H1 (cell line): ENCODE results near the gene TMTC2. TPM values are rescaled to one million over a fixed set of nuclear protein-coding genes. Genes with fewer than 3 reads are reported as not detected.

Experiments used
- CTCF ChIA-PET: fragments of 300-600 bp; sonication (Branson Sonifier 250); formaldehyde crosslinking; loops from one replicate; lab custom pipeline; 2021; ENCODE audit not compliant: partially characterized antibody; lab: Charles Lee
- POLR2A ChIA-PET: fragments of 300-600 bp; sonication (Branson Sonifier 250); formaldehyde crosslinking; loops from one replicate; lab custom pipeline; 2021; ENCODE audit warnings: inconsistent platforms; ENCODE audit not compliant: partially characterized antibody; lab: Charles Lee
- DNase-seq, 2 experiments: peaks; one replicate each; pipeline versions ENCODE4 v3.0.0 to v3.0.0-alpha.2; 2010 to 2022; ENCODE audit warnings: low spot score in 2 of 2, low read depth in 1 of 2, mixed read lengths in 1 of 2
- FAIRE-seq: peaks from 2 replicates; lab custom pipeline; 2011; peaks lifted over from hg19 to GRCh38; lab: Jason Lieb, UNC
- H2AFZ ChIP-seq: 2 replicates; pipeline ENCODE4 v1.8.1; 2012; ENCODE audit warnings: low read length, inconsistent platforms
- H2AK5ac ChIP-seq: 2 replicates; pipeline ENCODE4 v1.6.1; 2013; ENCODE audit warnings: low read depth, low read length
- H2BK120ac ChIP-seq: replicated peaks from 2 replicates; pipeline ENCODE3; 2013; ENCODE audit warnings: low read depth, low read length, inconsistent platforms
- H2BK12ac ChIP-seq: 2 replicates; pipeline ENCODE4 v1.6.1; 2013; ENCODE audit warnings: low read depth, low read length
- H2BK15ac ChIP-seq: 2 replicates; pipeline ENCODE4 v1.6.1; 2013; ENCODE audit warnings: low read length
- H2BK20ac ChIP-seq: 2 replicates; pipeline ENCODE4 v1.6.1; 2013; ENCODE audit warnings: low read length
- H2BK5ac ChIP-seq: 2 replicates; pipeline ENCODE4 v1.6.1; 2013; ENCODE audit warnings: low read depth, low read length
- H3K14ac ChIP-seq: 2 replicates; pipeline ENCODE4 v1.6.1; 2013; ENCODE audit warnings: inconsistent platforms; ENCODE audit not compliant: insufficient read length
- H3K18ac ChIP-seq: 2 replicates; pipeline ENCODE4 v1.6.1; 2013; ENCODE audit warnings: low read length; ENCODE audit errors: extremely low read depth
- H3K23ac ChIP-seq: 2 replicates; pipeline ENCODE4 v1.6.1; 2013; ENCODE audit warnings: inconsistent platforms; ENCODE audit not compliant: insufficient read length
- H3K23me2 ChIP-seq: 2 replicates; pipeline ENCODE4 v1.6.1; 2013; ENCODE audit warnings: low read depth, low read length
- H3K27ac ChIP-seq: 2 replicates; pipeline ENCODE4 v1.6.1; 2011; ENCODE audit warnings: low read depth, low read length, inconsistent platforms
- H3K27me3 ChIP-seq, 4 experiments: replicated peaks in 1 of 4; 1 replicate in 1 of 4; 2 replicates in 3 of 4; pipeline versions ENCODE4 v1.6.1 to v1.8.1; 2011 to 2013; ENCODE audit warnings: low read length in 3 of 4, mild to moderate bottlenecking in 3 of 4, inconsistent platforms in 2 of 4, mixed read lengths in 2 of 4, moderate library complexity in 1 of 4; ENCODE audit not compliant: control insufficient read depth in 3 of 4, insufficient read depth in 3 of 4; ENCODE audit errors: extremely low read depth in 1 of 4
- H3K36me3 ChIP-seq, 4 experiments: 2 replicates each; pipeline versions ENCODE4 v1.6.1 to v1.8.1; 2011 to 2013; ENCODE audit warnings: mild to moderate bottlenecking in 4 of 4, low read length in 3 of 4, moderate library complexity in 2 of 4, control low read depth in 1 of 4, inconsistent platforms in 1 of 4; ENCODE audit not compliant: insufficient read depth in 4 of 4, control insufficient read depth in 2 of 4
- H3K4ac ChIP-seq: replicated peaks from 2 replicates; pipeline ENCODE3; 2013; ENCODE audit warnings: low read length, low read depth, mixed read lengths, inconsistent platforms; ENCODE audit not compliant: insufficient read length
- H3K4me1 ChIP-seq, 4 experiments: replicated peaks in 1 of 4; 1 replicate in 1 of 4; 2 replicates in 3 of 4; pipeline versions ENCODE4 v1.6.1 to v1.8.1; 2011 to 2013; ENCODE audit warnings: low read length in 3 of 4, inconsistent platforms in 2 of 4, mixed read lengths in 1 of 4; ENCODE audit not compliant: insufficient read depth in 4 of 4, control insufficient read depth in 3 of 4
- H3K4me2 ChIP-seq, 2 experiments: 2 replicates each; pipeline versions ENCODE4 v1.6.1 to v1.8.1; 2011 to 2013; ENCODE audit warnings: low read depth in 2 of 2, low read length in 2 of 2, control low read depth in 1 of 2, inconsistent platforms in 1 of 2, mild to moderate bottlenecking in 1 of 2; ENCODE audit not compliant: insufficient read depth in 1 of 2
- H3K4me3 ChIP-seq, 4 experiments: fragments of 200-600, 300-600 bp in 1 of 4; sonication (generic), shearing (Covaris generic), sonication (Bioruptor Twin) in 1 of 4; 2 replicates each; pipeline versions ENCODE4 v1.5.1 to v1.8.1; 2011 to 2016; ENCODE audit warnings: low read length in 4 of 4, low read depth in 3 of 4, control low read depth in 2 of 4, inconsistent platforms in 2 of 4, mild to moderate bottlenecking in 2 of 4, mixed read lengths in 1 of 4, moderate library complexity in 1 of 4; ENCODE audit not compliant: insufficient read depth in 2 of 4; ENCODE audit errors: extremely low read depth in 1 of 4
- H3K56ac ChIP-seq: replicated peaks from 2 replicates; pipeline ENCODE3; 2013; ENCODE audit warnings: low read depth, mild to moderate bottlenecking, mixed read lengths, low read length, inconsistent platforms; ENCODE audit not compliant: insufficient read length
- H3K79me1 ChIP-seq: 2 replicates; pipeline ENCODE4 v1.6.1; 2013; ENCODE audit warnings: low read depth, low read length, control low read depth
- H3K79me2 ChIP-seq, 2 experiments: 2 replicates each; pipeline versions ENCODE4 v1.6.1 to v1.8.1; 2012 to 2013; ENCODE audit warnings: low read length in 2 of 2, mild to moderate bottlenecking in 2 of 2, inconsistent platforms in 1 of 2; ENCODE audit not compliant: insufficient read depth in 2 of 2, control insufficient read depth in 1 of 2
- H3K9ac ChIP-seq, 4 experiments: replicated peaks in 1 of 4; 1 replicate in 1 of 4; 2 replicates in 3 of 4; pipeline versions ENCODE4 v1.6.1 to v1.8.1; 2011 to 2013; ENCODE audit warnings: low read depth in 3 of 4, low read length in 3 of 4, control low read depth in 2 of 4, mild to moderate bottlenecking in 2 of 4, moderate library complexity in 2 of 4, inconsistent platforms in 1 of 4; ENCODE audit errors: extremely low read depth in 1 of 4
- H3K9me3 ChIP-seq, 2 experiments: 2 replicates each; pipeline versions ENCODE4 v1.6.1 to v1.8.1; 2012 to 2013; ENCODE audit warnings: mild to moderate bottlenecking in 2 of 2, moderate library complexity in 2 of 2, control low read depth in 1 of 2, inconsistent platforms in 1 of 2, low read depth in 1 of 2, low read length in 1 of 2, mixed read lengths in 1 of 2; ENCODE audit not compliant: insufficient read depth in 2 of 2
- H4K20me1 ChIP-seq, 2 experiments: replicated peaks in 1 of 2; 2 replicates each; pipeline versions ENCODE3 to v1.8.1; 2011 to 2013; ENCODE audit warnings: inconsistent platforms in 2 of 2, low read length in 2 of 2, mild to moderate bottlenecking in 1 of 2; ENCODE audit not compliant: insufficient read depth in 2 of 2, control insufficient read depth in 1 of 2
- H4K5ac ChIP-seq: 2 replicates; pipeline ENCODE4 v1.6.1; 2013; ENCODE audit warnings: low read length, low read depth, mixed read lengths, inconsistent platforms; ENCODE audit not compliant: insufficient read length
- H4K8ac ChIP-seq: 2 replicates; pipeline ENCODE4 v1.8.0; 2013; ENCODE audit warnings: mild to moderate bottlenecking, moderate library complexity, low read length, inconsistent platforms; ENCODE audit not compliant: insufficient read depth; ENCODE audit errors: extremely low read depth
- H4K91ac ChIP-seq: replicated peaks from 2 replicates; pipeline ENCODE3; 2013; ENCODE audit warnings: low read length, mixed read lengths, inconsistent platforms; ENCODE audit not compliant: insufficient read length
- ATF2 ChIP-seq: IDR thresholded peaks from 2 replicates; pipeline ENCODE4 v1.6.1; 2012; ENCODE audit warnings: low read length, inconsistent platforms
- CTCF ChIP-seq, 3 experiments: IDR thresholded peaks; 1 replicate in 2 of 3; 2 replicates in 1 of 3; pipeline versions ENCODE4 v1.5.1 to v1.6.1; 2011; ENCODE audit warnings: low read length in 3 of 3, mild to moderate bottlenecking in 3 of 3, inconsistent platforms in 2 of 3, low read depth in 1 of 3, moderate library complexity in 1 of 3; ENCODE audit not compliant: insufficient read depth in 1 of 3; ENCODE audit errors: control extremely low read depth in 1 of 3
- EP300 ChIP-seq, 2 experiments: IDR thresholded peaks; 1 replicate in 1 of 2; 2 replicates in 1 of 2; pipeline ENCODE4 v1.6.1; 2011 to 2012; ENCODE audit warnings: low read depth in 2 of 2, low read length in 2 of 2, mild to moderate bottlenecking in 2 of 2, borderline replicate concordance in 1 of 2, inconsistent platforms in 1 of 2, moderate library complexity in 1 of 2
- GTF2F1 ChIP-seq: IDR thresholded peaks from 2 replicates; pipeline ENCODE4 v1.6.1; 2012; ENCODE audit warnings: low read depth, low read length, improper control_type of control experiment, borderline replicate concordance
- KDM5A ChIP-seq: fragments of 200-600 bp; IDR thresholded peaks from 2 replicates; pipeline ENCODE4 v1.7.1; 2012; ENCODE audit warnings: mild to moderate bottlenecking, low read length, inconsistent platforms, mixed read lengths
- NANOG ChIP-seq: IDR thresholded peaks from 2 replicates; pipeline ENCODE4 v1.6.1; 2011; ENCODE audit warnings: low read length, low read depth, mild to moderate bottlenecking, inconsistent platforms; ENCODE audit not compliant: insufficient read depth, poor library complexity, severe bottlenecking
- PHF8 ChIP-seq: fragments of 200-600 bp; sonication (generic); conservative IDR thresholded peaks from 2 replicates; pipeline ENCODE4 v1.7.1; 2012; ENCODE audit warnings: low read depth, mild to moderate bottlenecking, inconsistent platforms, low read length, moderate library complexity
- SIX5 ChIP-seq: IDR thresholded peaks from 2 replicates; pipeline ENCODE4 v1.6.1; 2011; ENCODE audit warnings: mild to moderate bottlenecking, low read depth, low read length
- SP4 ChIP-seq: IDR thresholded peaks from 2 replicates; pipeline ENCODE4 v1.6.1; 2012; ENCODE audit warnings: low read length, inconsistent platforms
- SRF ChIP-seq: IDR thresholded peaks from 2 replicates; pipeline ENCODE4 v1.6.1; 2011; ENCODE audit warnings: mild to moderate bottlenecking, low read depth, low read length, moderate library complexity
- WGBS, 2 experiments: shearing (Covaris generic) in 1 of 2; methylation state at CpG; one replicate each; pipeline versions ENCODE4 v1.1.6 to v1.1.7; 2013 to 2015; ENCODE audit warnings: low lambda C conversion rate in 2 of 2, mixed read lengths in 2 of 2, inconsistent platforms in 1 of 2, low coverage in 1 of 2, missing lambda C conversion rate in 1 of 2; ENCODE audit not compliant: insufficient replicate concordance in 2 of 2, insufficient coverage in 1 of 2, insufficient read length in 1 of 2; ENCODE audit errors: extremely low coverage in 1 of 2, missing lambda C conversion rate in 1 of 2; 5-methylcytosine and 5-hydroxymethylcytosine counted together
- polyA plus RNA-seq, 7 experiments: library from polyadenylated mRNA; depleted of rRNA in 3 of 7; stranded (reverse) in 5 of 7; unstranded in 2 of 7; fragments of >200 nt in 5 of 7; fragments of 200-250 nt in 2 of 7; gene quantifications; 1 replicate in 5 of 7; 2 replicates in 1 of 7; 4 replicates in 1 of 7; pipeline versions ENCODE4 v1.2.1 to v1.2.3, GENCODE V29; 2011 to 2013; ENCODE audit warnings: missing spikeins in 2 of 7, mixed read lengths in 2 of 7
- total RNA-seq: library from RNA; stranded (reverse); fragmentation: NEBNext Ultra II Directional; extraction: Animal tissue kit (Norgen Biotek cat#: 25700); gene quantifications from 2 replicates; pipeline ENCODE4 v1.2.1, GENCODE V29; 2021

Gene TMTC2
- total and polyA plus RNA-seq, 2 of the 8 experiments (the other 6 are each of a cell fraction or from before 2014, with no cell fraction given), result 2.3 to 3.9 TPM

GRCh38 chr12:82673698-82674097, 13.0 kb upstream of the TMTC2 start:
- Histone ChIP-seq H3K4ac (no peak overlapping the region), H4K8ac (no peak overlapping the region), H3K4me1 (no peaks in the 10 kb centered on the region), H4K5ac (no peak overlapping the region), H3K18ac (no peak overlapping the region), H2BK15ac (no peak overlapping the region), H3K79me2 (no peaks in the 10 kb centered on the region), H2AFZ (no peak overlapping the region), H3K79me1 (no peaks in the 10 kb centered on the region), H3K23me2 (no peaks in the 10 kb centered on the region), H3K14ac (no peak overlapping the region), H4K20me1 (no peaks in the 10 kb centered on the region), H2BK120ac (no peak overlapping the region), H3K9ac (no peak overlapping the region), H2BK5ac (no peak overlapping the region), H3K27me3 (no peaks in the 10 kb centered on the region), H2BK20ac (no peak overlapping the region), H3K36me3 (no peaks in the 10 kb centered on the region), H3K23ac (no peak overlapping the region), H3K9me3 (no peaks in the 10 kb centered on the region), H2BK12ac (no peak overlapping the region), H4K91ac (no peak overlapping the region), H3K4me3 (no peak overlapping the region), H3K27ac (no peak overlapping the region), H2AK5ac (no peak overlapping the region), H3K4me2 (no peak overlapping the region), H3K56ac (no peak overlapping the region)
- ChIA-PET POLR2A (no interaction called here), CTCF (interaction anchor here (0.6 to 5.3 kb wide), 2 partner anchors 12 to 75 kb away, joined by 3 to 30 read pairs; partner anchors contain the start of gene TMTC2)
- 95% methylated on average over 1 of the region's 1 CpG; no CpG with 5 or more reads in 1 of the 2 experiments for WGBS, 2 experiments
- no peak for FAIRE-seq
- no peak for DNase-seq
- TF ChIP-seq KDM5A (no peak), PHF8 (no peak), EP300 (IDR thresholded peaks at IDR 0.05; ENCODE audit: borderline replicate concordance in 1 of 2, low read depth in 2 of 2, low read length in 2 of 2) (no peak), CTCF (IDR thresholded peaks at IDR 0.05; ENCODE audit: control extremely low read depth in 1 of 3, insufficient read depth in 1 of 3, low read depth in 1 of 3, low read length in 3 of 3) (no peak), SRF (no peak), SIX5 (no peak), ATF2 (no peak), SP4 (no peak), GTF2F1 (no peak), NANOG (no peak)
